NCI-H1930 (cell line): Measurements from ENCODE around the gene PBX1.

Experiments
- DNase-seq, 2 experiments: peaks; one replicate each; lab custom pipeline; 2025; lab: John Stamatoyannopoulos, UW

PBX1 gene

GRCh38 chr1:164563721-164564360 lies 4.9 kb downstream of the PBX1 start:
- no peak for DNase-seq

DNA sequence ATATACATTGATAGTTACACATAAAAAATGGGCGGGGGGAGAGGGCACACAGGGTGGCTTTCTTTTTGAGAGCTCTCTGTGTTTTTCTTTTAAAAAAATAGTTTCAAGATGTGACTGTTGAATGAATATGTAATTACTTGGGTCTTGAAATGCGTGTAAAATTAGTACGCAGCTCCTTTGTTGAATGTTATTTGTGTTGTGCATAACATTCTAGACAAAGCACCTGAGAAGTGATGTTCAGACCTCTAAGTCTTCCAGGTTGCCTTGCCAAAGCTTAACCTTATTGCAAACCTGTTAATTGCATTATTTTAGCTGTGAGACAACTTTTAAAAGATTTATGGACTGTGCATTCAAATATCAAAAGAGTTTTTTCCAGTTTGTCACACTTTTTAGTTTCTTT lies 5.4 kb downstream of the PBX1 start:
- DNase-seq: no peak

DNA sequence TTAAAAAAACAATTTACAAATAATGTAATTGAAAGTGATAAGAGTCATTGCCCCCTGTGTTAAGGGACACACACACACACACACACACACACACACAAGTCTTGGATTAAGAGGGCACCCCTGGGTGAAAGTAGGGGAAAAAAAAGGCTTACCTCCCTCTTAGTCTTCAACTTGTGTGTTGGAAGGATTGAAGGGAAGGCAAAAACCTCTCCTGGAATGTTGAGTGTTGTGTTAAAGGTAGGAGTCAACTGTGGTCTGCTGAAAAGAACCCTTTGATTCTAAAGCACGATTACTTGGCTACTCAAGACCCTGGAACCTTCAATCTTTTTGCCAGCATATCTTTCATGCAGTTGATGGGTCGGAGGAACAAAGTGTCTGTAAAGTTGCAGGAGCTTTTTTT lies 6.4 kb downstream of the PBX1 start:
- DNase-seq: no peak

- DNase-seq: no peak
Measured at GRCh38 chr1:164567774-164568173, 8.8 kb downstream of the PBX1 start.

GRCh38 chr1:164569241-164569640 lies 10.3 kb downstream of the PBX1 start:
- DNase-seq: no peak

GRCh38 chr1:164569866-164570265 lies 10.9 kb downstream of the PBX1 start:
- DNase-seq: no peak

- DNase-seq: no peak
Measured at GRCh38 chr1:164571333-164571732, 12.3 kb downstream of the PBX1 start.

- DNase-seq: no peak
Measured at GRCh38 chr1:164575356-164575886, 16.4 kb downstream of the PBX1 start.

DNA sequence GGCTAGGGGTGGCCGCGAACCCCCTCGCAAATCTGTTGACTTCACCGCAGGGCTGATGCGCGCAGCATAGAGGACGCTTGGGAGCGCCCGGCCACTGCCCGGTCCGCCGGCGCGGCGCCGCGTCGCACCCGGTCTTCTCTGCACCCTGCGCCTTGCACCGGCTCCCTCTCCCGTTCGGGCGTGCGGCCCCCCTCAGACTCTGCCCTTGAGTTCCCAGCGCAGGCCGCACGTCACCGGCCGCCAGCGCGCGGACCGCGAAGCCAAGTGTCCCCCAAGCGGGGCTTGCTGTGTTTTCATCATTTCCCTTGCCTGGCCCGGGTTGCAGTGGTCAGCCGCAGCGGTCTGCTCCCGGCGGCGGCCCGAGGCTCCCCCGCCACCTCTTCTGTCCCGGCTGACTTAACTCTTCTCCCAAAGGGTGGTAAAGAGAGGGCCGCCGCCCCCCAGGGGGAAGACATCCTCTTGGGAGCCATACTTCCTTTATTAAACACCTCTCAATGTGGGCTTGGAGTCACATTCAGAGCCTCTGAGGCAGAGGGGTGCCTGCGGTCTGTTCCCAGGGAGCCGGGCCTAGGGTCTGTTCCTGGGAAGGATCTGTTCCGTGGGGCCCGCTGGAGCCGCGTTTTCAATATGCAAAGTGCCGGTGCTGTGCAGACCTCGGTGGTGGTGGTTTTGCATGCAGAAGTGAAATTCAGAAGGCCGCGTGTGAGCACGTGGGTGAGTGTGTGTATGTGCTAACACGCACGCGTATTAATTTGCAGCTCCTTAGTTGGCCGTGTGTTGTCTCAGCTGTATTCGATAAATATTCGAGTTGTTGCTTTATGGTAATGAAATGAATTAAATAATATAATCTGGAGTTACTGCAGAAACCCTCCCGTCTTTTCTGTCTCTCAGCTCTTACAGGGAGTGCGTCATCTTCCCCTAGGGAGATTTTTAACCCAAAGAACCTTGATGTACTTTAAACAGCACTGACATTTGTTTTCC lies 17.6 kb downstream of the PBX1 start:
- no peak for DNase-seq

DNA sequence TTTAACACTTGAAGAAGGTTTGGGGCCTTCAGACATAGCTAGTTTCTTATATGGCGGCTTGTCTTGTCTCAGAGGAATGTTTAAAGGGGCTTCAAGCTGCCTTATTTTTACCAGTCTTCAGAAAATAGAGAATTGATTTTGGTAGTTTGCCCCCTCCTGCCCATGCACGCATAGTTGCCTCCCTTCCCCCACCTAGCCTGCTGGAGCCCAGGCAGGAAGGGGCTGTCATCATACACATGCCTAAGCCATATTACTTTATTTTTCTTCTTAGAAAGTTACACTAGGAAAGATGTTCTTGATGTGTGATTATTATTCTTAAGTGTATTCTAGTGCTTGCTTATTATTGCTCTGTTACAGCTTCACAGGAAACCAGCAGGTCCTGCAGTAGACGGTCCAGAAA lies 18.3 kb downstream of the PBX1 start:
- no peak for DNase-seq

DNA sequence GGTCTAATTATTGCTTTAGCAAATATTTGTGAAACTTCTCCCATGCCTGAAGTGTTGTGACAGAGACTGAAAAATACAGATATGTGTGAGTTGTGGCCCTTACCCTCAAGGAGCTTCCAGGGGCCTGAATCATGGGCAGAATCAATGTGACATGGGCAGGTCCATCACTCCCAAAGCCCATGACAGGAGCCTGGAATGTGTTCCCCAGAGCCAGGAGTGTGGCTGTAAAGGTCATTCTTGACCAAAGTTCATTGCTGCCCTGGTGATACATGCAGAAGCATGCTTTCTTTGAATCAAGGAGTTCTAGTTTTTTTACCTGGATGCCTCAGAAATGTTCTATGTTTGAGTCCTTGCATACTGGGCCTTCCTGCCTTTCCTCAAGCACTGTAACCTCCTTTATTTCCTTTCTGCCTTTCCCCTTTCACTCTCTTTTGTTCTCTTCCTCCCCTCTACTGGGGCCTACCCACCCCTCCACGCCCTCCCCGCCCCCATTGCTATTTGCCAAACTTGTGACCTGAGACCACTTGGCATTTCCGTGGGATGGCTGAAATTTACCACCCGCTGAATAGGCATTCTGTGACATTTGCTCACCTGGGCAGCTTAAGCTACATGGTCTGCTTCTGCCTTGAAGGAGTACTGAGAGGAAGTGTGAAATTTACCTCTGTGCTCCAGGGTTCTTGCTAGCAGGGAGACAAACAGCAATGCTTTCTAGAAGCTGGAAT lies 19.7 kb downstream of the PBX1 start:
- no peak for DNase-seq

GRCh38 chr1:164579381-164579780 lies 20.4 kb downstream of the PBX1 start:
- no peak for DNase-seq

- no peak for DNase-seq
Measured at GRCh38 chr1:164581762-164582161, 22.8 kb downstream of the PBX1 start.

DNA sequence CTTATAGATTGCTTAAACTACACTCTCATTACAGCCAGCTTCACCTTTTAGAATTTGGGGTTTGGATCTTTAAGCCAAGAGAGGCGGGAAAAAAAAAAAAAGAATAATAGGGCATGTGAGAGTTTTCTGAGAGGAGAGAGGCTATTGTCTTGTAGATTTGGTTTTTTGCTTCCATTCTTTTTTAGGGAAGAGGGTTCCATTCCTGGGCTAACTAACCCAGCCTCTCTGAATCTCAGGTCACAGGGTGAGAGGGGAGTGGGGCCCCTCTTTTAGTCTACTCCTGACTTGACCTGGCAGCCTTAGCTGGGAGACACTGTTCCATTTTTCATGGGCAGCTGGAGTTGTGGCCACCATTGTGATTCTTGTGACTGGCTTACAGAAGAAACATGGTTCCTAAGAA lies 24.2 kb downstream of the PBX1 start:
- DNase-seq: no peak

DNA sequence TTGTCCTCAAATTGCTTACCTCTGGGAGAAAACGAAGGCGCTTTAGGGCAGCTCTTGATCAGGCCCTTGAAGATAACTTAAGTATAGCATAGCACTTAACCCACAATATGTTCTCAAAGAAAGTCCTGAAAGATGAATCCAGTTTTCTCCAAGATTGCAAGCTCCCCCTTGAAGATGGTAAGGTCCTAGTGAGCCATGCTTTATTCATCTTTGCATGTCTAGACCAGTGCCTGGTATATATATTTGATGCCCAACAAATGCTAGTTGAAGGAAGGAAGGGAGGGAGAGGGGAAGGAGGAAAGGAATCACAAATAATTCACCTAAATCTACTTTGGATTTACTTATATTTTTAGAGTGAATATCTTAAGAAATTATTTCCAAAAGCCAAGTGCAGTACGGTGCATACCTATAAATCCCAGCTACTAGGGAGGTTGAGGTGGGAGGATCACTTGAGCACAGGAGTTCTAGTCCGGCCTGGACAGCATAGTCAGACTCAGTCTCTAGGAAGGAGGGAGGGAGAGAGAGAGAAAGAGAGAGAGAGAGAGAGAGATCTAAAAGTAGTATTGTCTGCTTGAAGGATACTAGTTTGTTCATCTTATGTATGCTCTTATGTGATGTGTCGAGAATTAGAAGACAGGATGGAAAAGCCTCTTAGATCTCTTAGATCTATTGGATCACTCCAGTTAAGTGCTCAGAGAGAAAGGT lies 25.0 kb downstream of the PBX1 start:
- DNase-seq: no peak

GRCh38 chr1:164586591-164586990 lies 27.6 kb downstream of the PBX1 start:
- DNase-seq: no peak

GRCh38 chr1:164587617-164588501 lies 28.9 kb downstream of the PBX1 start:
- no peak for DNase-seq

DNA sequence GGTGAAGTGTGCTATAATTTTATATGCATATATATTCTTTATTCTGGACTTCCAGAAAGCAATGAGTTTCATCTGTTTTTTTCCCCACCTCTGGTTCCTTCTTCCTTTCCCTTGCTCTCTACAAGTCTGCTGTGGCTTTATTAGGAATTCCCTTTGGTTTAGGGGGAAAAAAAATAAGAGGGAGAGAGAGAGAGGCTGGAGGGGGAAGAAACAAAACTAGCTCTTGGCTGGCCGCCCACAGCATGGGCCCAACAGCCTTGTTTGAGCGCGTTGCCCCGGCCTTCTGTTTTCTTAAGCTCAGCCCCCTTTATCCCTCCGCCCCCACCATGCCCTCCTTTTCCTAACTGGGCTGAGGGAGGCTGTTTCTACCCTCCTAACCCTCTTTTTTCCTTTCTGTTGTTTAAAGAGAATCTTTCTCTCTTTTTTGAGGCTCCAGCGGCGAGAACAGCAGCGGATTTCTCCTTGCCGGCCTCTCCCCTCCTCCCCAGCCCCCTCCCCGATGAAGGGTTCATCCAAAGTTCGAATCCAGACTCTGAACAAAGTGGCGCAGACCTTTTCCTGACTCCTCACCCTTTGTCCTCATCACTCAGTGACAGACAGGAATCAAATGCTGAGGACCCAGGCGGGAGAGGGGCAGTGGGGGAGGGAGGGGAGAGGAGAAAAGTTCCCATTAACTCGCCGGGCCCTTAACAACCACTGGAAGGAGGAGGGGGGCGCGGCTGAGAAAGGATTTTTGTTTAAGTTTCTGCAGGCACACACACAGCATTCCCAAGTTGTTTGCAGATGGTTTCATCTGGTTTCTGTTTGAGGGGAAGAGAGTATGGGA lies 29.7 kb downstream of the PBX1 start:
- DNase-seq: no peak

DNA sequence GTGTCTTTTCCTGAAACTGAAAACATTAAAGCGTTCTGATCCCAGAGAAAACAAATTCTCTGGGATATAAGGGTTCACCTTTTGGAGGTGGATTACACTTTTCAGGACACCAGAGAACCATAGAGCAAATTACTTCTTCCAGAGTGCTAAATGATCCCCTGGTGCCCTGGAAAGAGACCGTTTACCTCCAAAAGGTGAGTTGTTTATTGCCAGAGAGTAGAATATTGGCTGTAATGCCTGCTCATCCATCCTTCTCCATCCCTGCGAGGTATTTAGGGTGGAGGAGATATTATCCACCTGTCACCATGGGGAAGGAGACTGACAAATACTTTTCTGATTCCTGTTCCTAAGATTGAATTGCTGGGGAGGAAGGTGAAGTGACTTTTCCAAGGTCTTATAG lies 30.4 kb downstream of the PBX1 start:
- DNase-seq: no peak

DNA sequence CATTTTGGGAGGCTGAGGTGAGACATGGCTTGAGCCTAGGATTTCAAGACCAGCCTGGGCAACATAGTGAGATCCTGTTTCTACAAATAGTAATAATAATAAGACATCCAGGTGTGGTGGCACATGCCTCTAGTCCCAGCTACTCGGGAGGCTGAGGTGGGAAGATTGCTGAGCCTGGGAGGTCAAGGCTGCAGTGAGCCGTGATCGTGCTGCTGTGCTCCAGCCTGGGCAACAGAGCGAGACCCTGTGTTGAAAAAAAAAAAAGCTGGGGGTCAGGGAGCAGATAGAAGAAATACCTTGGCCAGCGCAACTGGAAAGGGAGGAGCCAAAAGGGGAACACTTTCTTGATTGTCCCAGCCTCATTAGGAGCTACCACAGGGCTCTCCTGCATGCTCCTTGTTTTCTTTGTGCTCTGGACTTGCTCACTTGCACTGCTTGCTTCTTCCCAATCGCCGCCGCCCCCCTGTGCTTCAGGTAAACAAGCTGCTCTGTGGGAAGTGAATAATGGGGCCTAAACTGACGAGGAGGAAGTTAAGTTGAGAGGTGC lies 31.1 kb downstream of the PBX1 start:
- no peak for DNase-seq
